Lower leg skin (tissue), 3 donors: Measurements from ENCODE around the gene CDH20.

ENCODE experiments used
- POLR2A ChIP-seq, 2 donors: fragments of 450-650 bp; IDR thresholded peaks; one replicate each; pipeline ENCODE4 v1.6.1; 2016 to 2017; ENCODE audit warnings: antibody characterized with exemption in 2 of 2, mild to moderate bottlenecking in 1 of 2, moderate library complexity in 1 of 2
- TF ChIP-seq, protein P1 (sequence below), 3 donors: fragments of 450-650 bp; IDR thresholded peaks; one replicate each; pipeline ENCODE4 v1.5.1; 2016; ENCODE audit warnings: antibody characterized with exemption in 3 of 3, mild to moderate bottlenecking in 3 of 3, moderate library complexity in 2 of 3

DNA sequence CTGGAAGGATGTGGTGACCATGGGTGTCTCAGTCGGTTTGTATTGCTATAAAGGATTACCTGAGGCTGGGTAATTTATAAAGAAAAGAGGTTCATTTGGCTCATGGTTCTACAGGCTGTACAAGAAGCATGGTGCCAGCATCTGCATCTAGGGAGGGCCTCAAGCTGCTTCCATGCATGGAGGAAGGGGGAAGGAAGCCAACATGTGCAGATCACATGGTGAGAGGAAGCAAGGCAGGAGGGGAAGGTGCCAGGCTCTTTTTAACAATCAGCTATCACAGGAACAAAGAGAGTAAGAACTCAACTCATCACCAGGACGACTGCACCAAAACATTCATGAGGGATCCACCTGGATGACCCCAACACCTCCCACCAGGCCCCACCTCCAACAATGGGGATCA, 209.4 kb downstream of the CDH20 start:
- TF ChIP-seq, protein P1, sequence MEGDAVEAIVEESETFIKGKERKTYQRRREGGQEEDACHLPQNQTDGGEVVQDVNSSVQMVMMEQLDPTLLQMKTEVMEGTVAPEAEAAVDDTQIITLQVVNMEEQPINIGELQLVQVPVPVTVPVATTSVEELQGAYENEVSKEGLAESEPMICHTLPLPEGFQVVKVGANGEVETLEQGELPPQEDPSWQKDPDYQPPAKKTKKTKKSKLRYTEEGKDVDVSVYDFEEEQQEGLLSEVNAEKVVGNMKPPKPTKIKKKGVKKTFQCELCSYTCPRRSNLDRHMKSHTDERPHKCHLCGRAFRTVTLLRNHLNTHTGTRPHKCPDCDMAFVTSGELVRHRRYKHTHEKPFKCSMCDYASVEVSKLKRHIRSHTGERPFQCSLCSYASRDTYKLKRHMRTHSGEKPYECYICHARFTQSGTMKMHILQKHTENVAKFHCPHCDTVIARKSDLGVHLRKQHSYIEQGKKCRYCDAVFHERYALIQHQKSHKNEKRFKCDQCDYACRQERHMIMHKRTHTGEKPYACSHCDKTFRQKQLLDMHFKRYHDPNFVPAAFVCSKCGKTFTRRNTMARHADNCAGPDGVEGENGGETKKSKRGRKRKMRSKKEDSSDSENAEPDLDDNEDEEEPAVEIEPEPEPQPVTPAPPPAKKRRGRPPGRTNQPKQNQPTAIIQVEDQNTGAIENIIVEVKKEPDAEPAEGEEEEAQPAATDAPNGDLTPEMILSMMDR (IDR thresholded peaks at IDR 0.05) = no peak
- TF ChIP-seq POLR2A (IDR thresholded peaks at IDR 0.05) = no peak
